HepG2 (cell line): Measurements from ENCODE around the gene SOWAHD.

Source experiments
- CHD2 ChIP-seq: IDR thresholded peaks from 2 replicates; pipeline ENCODE4 v1.6.1; 2011; ENCODE audit warnings: low read depth, low read length, improper control_type of control experiment
- MAX ChIP-seq: IDR thresholded peaks from 2 replicates; pipeline ENCODE4 v1.6.1; 2012; ENCODE audit warnings: inconsistent platforms
- U2AF1 ChIP-seq: fragments of 200-400 bp; formaldehyde crosslinking; optimal IDR thresholded peaks from 2 replicates; pipeline ENCODE3; 2017; ENCODE audit warnings: mild to moderate bottlenecking, low read depth, low read length
- ZNF747 ChIP-seq: sonication (generic); formaldehyde crosslinking; IDR thresholded peaks from 2 replicates; pipeline ENCODE4 v1.8.1; 2023; ENCODE audit warnings: missing genetic modification reagents, mild to moderate bottlenecking, borderline replicate concordance
- ZNF749 ChIP-seq: sonication (generic); formaldehyde crosslinking; IDR thresholded peaks from 2 replicates; pipeline ENCODE4 v1.8.0; 2022; ENCODE audit warnings: mild to moderate bottlenecking, missing genetic modification reagents, moderate library complexity, borderline replicate concordance
- TF ChIP-seq, protein P1 (sequence below): sonication (generic); formaldehyde crosslinking; IDR thresholded peaks from 2 replicates; pipeline ENCODE4 v1.5.0; 2020; ENCODE audit warnings: mild to moderate bottlenecking, missing genetic modification reagents
- TF ChIP-seq, protein P2 (sequence below): sonication (generic); formaldehyde crosslinking; IDR thresholded peaks from 2 replicates; pipeline ENCODE4 v1.4.0; 2020; ENCODE audit warnings: missing genetic modification reagents
- TF ChIP-seq, protein P3 (sequence below): sonication (generic); formaldehyde crosslinking; IDR thresholded peaks from 2 replicates; pipeline ENCODE4 v1.4.0; 2020; ENCODE audit warnings: missing genetic modification reagents, borderline replicate concordance
- TF ChIP-seq, protein P4 (sequence below): sonication (generic); formaldehyde crosslinking; IDR thresholded peaks from 2 replicates; pipeline ENCODE4 v1.5.0; 2020; ENCODE audit warnings: mild to moderate bottlenecking, missing genetic modification reagents, moderate library complexity
- TF ChIP-seq, protein P5 (sequence below): IDR thresholded peaks from 2 replicates; pipeline ENCODE4 v1.6.1; 2012; ENCODE audit warnings: low read depth, low read length, improper control_type of control experiment

- TF ChIP-seq ZNF749 (CRISPR knock-in tag) = no peak
- TF ChIP-seq MAX = no peak
- TF ChIP-seq, protein P1, sequence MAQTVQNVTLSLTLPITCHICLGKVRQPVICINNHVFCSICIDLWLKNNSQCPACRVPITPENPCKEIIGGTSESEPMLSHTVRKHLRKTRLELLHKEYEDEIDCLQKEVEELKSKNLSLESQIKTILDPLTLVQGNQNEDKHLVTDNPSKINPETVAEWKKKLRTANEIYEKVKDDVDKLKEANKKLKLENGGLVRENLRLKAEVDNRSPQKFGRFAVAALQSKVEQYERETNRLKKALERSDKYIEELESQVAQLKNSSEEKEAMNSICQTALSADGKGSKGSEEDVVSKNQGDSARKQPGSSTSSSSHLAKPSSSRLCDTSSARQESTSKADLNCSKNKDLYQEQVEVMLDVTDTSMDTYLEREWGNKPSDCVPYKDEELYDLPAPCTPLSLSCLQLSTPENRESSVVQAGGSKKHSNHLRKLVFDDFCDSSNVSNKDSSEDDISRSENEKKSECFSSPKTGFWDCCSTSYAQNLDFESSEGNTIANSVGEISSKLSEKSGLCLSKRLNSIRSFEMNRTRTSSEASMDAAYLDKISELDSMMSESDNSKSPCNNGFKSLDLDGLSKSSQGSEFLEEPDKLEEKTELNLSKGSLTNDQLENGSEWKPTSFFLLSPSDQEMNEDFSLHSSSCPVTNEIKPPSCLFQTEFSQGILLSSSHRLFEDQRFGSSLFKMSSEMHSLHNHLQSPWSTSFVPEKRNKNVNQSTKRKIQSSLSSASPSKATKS = no peak
- TF ChIP-seq, protein P2, sequence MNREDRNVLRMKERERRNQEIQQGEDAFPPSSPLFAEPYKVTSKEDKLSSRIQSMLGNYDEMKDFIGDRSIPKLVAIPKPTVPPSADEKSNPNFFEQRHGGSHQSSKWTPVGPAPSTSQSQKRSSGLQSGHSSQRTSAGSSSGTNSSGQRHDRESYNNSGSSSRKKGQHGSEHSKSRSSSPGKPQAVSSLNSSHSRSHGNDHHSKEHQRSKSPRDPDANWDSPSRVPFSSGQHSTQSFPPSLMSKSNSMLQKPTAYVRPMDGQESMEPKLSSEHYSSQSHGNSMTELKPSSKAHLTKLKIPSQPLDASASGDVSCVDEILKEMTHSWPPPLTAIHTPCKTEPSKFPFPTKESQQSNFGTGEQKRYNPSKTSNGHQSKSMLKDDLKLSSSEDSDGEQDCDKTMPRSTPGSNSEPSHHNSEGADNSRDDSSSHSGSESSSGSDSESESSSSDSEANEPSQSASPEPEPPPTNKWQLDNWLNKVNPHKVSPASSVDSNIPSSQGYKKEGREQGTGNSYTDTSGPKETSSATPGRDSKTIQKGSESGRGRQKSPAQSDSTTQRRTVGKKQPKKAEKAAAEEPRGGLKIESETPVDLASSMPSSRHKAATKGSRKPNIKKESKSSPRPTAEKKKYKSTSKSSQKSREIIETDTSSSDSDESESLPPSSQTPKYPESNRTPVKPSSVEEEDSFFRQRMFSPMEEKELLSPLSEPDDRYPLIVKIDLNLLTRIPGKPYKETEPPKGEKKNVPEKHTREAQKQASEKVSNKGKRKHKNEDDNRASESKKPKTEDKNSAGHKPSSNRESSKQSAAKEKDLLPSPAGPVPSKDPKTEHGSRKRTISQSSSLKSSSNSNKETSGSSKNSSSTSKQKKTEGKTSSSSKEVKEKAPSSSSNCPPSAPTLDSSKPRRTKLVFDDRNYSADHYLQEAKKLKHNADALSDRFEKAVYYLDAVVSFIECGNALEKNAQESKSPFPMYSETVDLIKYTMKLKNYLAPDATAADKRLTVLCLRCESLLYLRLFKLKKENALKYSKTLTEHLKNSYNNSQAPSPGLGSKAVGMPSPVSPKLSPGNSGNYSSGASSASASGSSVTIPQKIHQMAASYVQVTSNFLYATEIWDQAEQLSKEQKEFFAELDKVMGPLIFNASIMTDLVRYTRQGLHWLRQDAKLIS (CRISPR knock-in tag) = no peak
- TF ChIP-seq, protein P3, sequence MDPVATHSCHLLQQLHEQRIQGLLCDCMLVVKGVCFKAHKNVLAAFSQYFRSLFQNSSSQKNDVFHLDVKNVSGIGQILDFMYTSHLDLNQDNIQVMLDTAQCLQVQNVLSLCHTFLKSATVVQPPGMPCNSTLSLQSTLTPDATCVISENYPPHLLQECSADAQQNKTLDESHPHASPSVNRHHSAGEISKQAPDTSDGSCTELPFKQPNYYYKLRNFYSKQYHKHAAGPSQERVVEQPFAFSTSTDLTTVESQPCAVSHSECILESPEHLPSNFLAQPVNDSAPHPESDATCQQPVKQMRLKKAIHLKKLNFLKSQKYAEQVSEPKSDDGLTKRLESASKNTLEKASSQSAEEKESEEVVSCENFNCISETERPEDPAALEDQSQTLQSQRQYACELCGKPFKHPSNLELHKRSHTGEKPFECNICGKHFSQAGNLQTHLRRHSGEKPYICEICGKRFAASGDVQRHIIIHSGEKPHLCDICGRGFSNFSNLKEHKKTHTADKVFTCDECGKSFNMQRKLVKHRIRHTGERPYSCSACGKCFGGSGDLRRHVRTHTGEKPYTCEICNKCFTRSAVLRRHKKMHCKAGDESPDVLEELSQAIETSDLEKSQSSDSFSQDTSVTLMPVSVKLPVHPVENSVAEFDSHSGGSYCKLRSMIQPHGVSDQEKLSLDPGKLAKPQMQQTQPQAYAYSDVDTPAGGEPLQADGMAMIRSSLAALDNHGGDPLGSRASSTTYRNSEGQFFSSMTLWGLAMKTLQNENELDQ (CRISPR knock-in tag) = no peak
- TF ChIP-seq, protein P4, sequence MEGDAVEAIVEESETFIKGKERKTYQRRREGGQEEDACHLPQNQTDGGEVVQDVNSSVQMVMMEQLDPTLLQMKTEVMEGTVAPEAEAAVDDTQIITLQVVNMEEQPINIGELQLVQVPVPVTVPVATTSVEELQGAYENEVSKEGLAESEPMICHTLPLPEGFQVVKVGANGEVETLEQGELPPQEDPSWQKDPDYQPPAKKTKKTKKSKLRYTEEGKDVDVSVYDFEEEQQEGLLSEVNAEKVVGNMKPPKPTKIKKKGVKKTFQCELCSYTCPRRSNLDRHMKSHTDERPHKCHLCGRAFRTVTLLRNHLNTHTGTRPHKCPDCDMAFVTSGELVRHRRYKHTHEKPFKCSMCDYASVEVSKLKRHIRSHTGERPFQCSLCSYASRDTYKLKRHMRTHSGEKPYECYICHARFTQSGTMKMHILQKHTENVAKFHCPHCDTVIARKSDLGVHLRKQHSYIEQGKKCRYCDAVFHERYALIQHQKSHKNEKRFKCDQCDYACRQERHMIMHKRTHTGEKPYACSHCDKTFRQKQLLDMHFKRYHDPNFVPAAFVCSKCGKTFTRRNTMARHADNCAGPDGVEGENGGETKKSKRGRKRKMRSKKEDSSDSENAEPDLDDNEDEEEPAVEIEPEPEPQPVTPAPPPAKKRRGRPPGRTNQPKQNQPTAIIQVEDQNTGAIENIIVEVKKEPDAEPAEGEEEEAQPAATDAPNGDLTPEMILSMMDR (CRISPR knock-in tag) = no peak
- no peak for TF ChIP-seq CHD2
- TF ChIP-seq ZNF747 (CRISPR knock-in tag) = no peak
- TF ChIP-seq, protein P5, sequence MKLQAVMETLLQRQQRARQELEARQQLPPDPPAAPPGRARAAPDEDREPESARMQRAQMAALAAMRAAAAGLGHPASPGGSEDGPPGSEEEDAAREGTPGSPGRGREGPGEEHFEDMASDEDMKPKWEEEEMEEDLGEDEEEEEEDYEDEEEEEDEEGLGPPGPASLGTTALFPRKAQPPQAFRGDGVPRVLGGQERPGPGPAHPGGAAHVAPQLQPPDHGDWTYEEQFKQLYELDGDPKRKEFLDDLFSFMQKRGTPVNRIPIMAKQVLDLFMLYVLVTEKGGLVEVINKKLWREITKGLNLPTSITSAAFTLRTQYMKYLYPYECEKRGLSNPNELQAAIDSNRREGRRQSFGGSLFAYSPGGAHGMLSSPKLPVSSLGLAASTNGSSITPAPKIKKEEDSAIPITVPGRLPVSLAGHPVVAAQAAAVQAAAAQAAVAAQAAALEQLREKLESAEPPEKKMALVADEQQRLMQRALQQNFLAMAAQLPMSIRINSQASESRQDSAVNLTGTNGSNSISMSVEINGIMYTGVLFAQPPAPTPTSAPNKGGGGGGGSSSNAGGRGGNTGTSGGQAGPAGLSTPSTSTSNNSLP = no peak
- no peak for TF ChIP-seq U2AF1
Measured at GRCh38 chrX:119709630-119710029, 48.8 kb upstream of the SOWAHD start.
